ENCODE data around the gene DKK3. TPM values are rescaled to one million over a fixed set of nuclear protein-coding genes. Genes with fewer than 3 reads are reported as not detected.

Gene DKK3
- total RNA-seq, 1 donor from 2014 or later, result 769 TPM

DNA sequence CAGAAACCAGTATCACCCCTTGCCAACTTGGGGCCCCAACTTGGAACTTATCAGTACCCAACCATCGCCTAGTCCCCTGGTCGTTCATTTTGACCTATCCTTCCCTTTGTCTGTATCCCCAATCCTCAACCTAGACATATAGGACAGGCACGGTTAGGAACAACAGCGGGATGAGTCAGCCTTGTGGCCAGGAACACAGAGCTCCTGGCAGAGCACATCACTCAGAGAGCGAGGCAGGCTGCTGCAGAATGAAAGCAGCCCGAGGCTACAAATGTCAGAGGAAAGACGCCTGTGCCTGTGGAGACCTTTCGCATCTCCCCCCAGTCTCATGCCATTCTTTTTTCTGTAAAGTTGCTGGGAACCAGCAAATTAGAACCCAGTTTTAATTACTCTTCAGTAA is 14.6 kb downstream of the DKK3 start:
- Histone ChIP-seq H3K4me1 (peaks cover 53% of the 10 kb centered on the region), H3K4me3 (no peak overlapping the region), H3K36me3 (peaks cover 36% of the 10 kb centered on the region), H3K9me3 (replicated peaks) (no peaks in the 10 kb centered on the region), H3K27ac (replicated peaks) (peak overlapping the region; percentile 96), H3K27me3 (ENCODE audit: low read depth) (no peaks in the 10 kb centered on the region)
- intact Hi-C loops (cut with micrococcal nuclease), result no loop called here
- TF ChIP-seq, protein P1, sequence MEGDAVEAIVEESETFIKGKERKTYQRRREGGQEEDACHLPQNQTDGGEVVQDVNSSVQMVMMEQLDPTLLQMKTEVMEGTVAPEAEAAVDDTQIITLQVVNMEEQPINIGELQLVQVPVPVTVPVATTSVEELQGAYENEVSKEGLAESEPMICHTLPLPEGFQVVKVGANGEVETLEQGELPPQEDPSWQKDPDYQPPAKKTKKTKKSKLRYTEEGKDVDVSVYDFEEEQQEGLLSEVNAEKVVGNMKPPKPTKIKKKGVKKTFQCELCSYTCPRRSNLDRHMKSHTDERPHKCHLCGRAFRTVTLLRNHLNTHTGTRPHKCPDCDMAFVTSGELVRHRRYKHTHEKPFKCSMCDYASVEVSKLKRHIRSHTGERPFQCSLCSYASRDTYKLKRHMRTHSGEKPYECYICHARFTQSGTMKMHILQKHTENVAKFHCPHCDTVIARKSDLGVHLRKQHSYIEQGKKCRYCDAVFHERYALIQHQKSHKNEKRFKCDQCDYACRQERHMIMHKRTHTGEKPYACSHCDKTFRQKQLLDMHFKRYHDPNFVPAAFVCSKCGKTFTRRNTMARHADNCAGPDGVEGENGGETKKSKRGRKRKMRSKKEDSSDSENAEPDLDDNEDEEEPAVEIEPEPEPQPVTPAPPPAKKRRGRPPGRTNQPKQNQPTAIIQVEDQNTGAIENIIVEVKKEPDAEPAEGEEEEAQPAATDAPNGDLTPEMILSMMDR (IDR thresholded peaks at IDR 0.05; ENCODE audit: borderline replicate concordance), result no peak
- peak; percentile 56 for DNase-seq

- intact Hi-C loops (cut with micrococcal nuclease), result no loop called here
- Histone ChIP-seq H3K4me3 (no peak overlapping the region), H3K27ac (replicated peaks) (peak overlapping the region; percentile 96), H3K27me3 (ENCODE audit: low read depth) (no peaks in the 10 kb centered on the region), H3K9me3 (replicated peaks) (no peaks in the 10 kb centered on the region), H3K4me1 (peaks cover 66% of the 10 kb centered on the region), H3K36me3 (peaks cover 22% of the 10 kb centered on the region)
- TF ChIP-seq, protein P1 (IDR thresholded peaks at IDR 0.05; ENCODE audit: borderline replicate concordance), result no peak
- no peak for DNase-seq
Observed at GRCh38 chr11:11992257-11993212, 15.9 kb downstream of the DKK3 start.

GRCh38 chr11:11989774-11990744 is 18.4 kb downstream of the DKK3 start:
- intact Hi-C loops (cut with micrococcal nuclease), result no loop called here
- DNase-seq, result no peak
- Histone ChIP-seq H3K27me3 (ENCODE audit: low read depth) (no peaks in the 10 kb centered on the region), H3K4me3 (no peak overlapping the region), H3K27ac (replicated peaks) (peak overlapping the region; percentile 96), H3K4me1 (peaks cover 91% of the 10 kb centered on the region), H3K9me3 (replicated peaks) (no peaks in the 10 kb centered on the region), H3K36me3 (no peaks in the 10 kb centered on the region)
- TF ChIP-seq, protein P1 (IDR thresholded peaks at IDR 0.05; ENCODE audit: borderline replicate concordance), result no peak

- TF ChIP-seq, protein P1 (IDR thresholded peaks at IDR 0.05; ENCODE audit: borderline replicate concordance), result peak; percentile 35
- intact Hi-C loops (cut with micrococcal nuclease), result no loop called here
- Histone ChIP-seq H3K36me3 (no peaks in the 10 kb centered on the region), H3K9me3 (replicated peaks) (no peaks in the 10 kb centered on the region), H3K27me3 (ENCODE audit: low read depth) (no peaks in the 10 kb centered on the region), H3K4me3 (no peak overlapping the region), H3K4me1 (peaks cover 93% of the 10 kb centered on the region), H3K27ac (replicated peaks) (peak overlapping the region; percentile 96)
- no peak for DNase-seq
Observed at GRCh38 chr11:11988681-11989261, 19.7 kb downstream of the DKK3 start.

GRCh38 chr11:11988099-11988651 is 20.3 kb downstream of the DKK3 start:
- Histone ChIP-seq H3K27ac (replicated peaks) (peak overlapping the region; percentile 96), H3K9me3 (replicated peaks) (no peaks in the 10 kb centered on the region), H3K27me3 (ENCODE audit: low read depth) (no peaks in the 10 kb centered on the region), H3K4me1 (peaks cover 93% of the 10 kb centered on the region), H3K36me3 (no peaks in the 10 kb centered on the region), H3K4me3 (no peak overlapping the region)
- intact Hi-C loops (cut with micrococcal nuclease), result no loop called here
- DNase-seq, result no peak
- TF ChIP-seq, protein P1 (IDR thresholded peaks at IDR 0.05; ENCODE audit: borderline replicate concordance), result no peak
